GM12878 (cell line): ENCODE results near the gene FAM25G. TPM values are rescaled to one million over a fixed set of nuclear protein-coding genes. Genes with fewer than 3 reads are reported as not detected.

Source experiments
- ATAC-seq: fragments of 200-7000 bp; cut with Tn5 transposase; 3 replicates; pipeline ENCODE4 v1.9.1; 2020; ENCODE audit warnings: mild to moderate bottlenecking, moderate library complexity
- BruUV-seq: library from RNA; stranded (reverse); fragments of 400-500 nt; replicated peaks from 2 replicates; lab custom pipeline; 2021; lab: Mats Ljungman, UMichigan
- CTCF ChIA-PET: fragments of 300-600 bp; sonication (Branson Sonifier 250); formaldehyde crosslinking; extraction: SDS; loops from one replicate; lab custom pipeline; 2021; ENCODE audit warnings: inconsistent platforms; lab: Yijun Ruan, JAX
- POLR2A ChIA-PET: fragments of 350-600 bp; formaldehyde crosslinking; extraction: SDS; loops from one replicate; lab custom pipeline; 2021; ENCODE audit warnings: inconsistent platforms; lab: Charles Lee
- RAD21 ChIA-PET: fragments of 300-600 bp; sonication (Branson Sonifier 250); formaldehyde crosslinking; loops from one replicate; lab custom pipeline; 2023; ENCODE audit warnings: antibody characterized with exemption; ENCODE audit not compliant: unreplicated experiment; lab: Charles Lee
- SMC1A ChIA-PET: fragments of 300-600 bp; sonication (Branson Sonifier 250); formaldehyde crosslinking; loops from one replicate; lab custom pipeline; 2023; ENCODE audit not compliant: unreplicated experiment, uncharacterized antibody; lab: Charles Lee
- DNase-seq: peaks from one replicate; pipeline ENCODE4 v3.0.0-alpha.2; 2011; ENCODE audit warnings: low read depth, low spot score
- FAIRE-seq: peaks from 3 replicates; lab custom pipeline; 2011; peaks lifted over from hg19 to GRCh38; lab: Jason Lieb, UNC
- H2AFZ ChIP-seq: 2 replicates; pipeline ENCODE4 v1.6.0; 2011; ENCODE audit warnings: low read depth, low read length, control low read depth; ENCODE audit not compliant: control insufficient read depth
- H3K27ac ChIP-seq: 2 replicates; pipeline ENCODE4 v1.5.1; 2011; ENCODE audit warnings: control low read depth; ENCODE audit not compliant: control insufficient read depth, insufficient read depth
- H3K27me3 ChIP-seq, 2 experiments: replicated peaks in 1 of 2; 2 replicates each; pipeline versions ENCODE4 v1.6.0 to v1.6.1; 2011; ENCODE audit warnings: low read length in 1 of 2; ENCODE audit not compliant: control insufficient read depth in 2 of 2, insufficient read depth in 2 of 2
- H3K36me3 ChIP-seq, 2 experiments: 2 replicates each; pipeline ENCODE4 v1.5.1; 2011; ENCODE audit warnings: low read length in 1 of 2; ENCODE audit not compliant: control insufficient read depth in 2 of 2, insufficient read depth in 2 of 2
- H3K4me1 ChIP-seq: 2 replicates; pipeline ENCODE4 v1.6.1; 2011; ENCODE audit warnings: mild to moderate bottlenecking, low read length, moderate library complexity, mixed read lengths; ENCODE audit not compliant: control insufficient read depth, insufficient read depth
- H3K4me2 ChIP-seq: 2 replicates; pipeline ENCODE4 v1.6.0; 2011; ENCODE audit warnings: control low read depth; ENCODE audit not compliant: control insufficient read depth, insufficient read depth
- H3K4me3 ChIP-seq: fragments of 200-600 bp; sonication (generic); 2 replicates; pipeline ENCODE4 v1.5.1; 2016
- H3K79me2 ChIP-seq: 2 replicates; pipeline ENCODE4 v1.6.0; 2011; ENCODE audit warnings: low read length; ENCODE audit not compliant: control insufficient read depth, insufficient read depth
- H3K9ac ChIP-seq: 2 replicates; pipeline ENCODE4 v1.8.0; 2011; ENCODE audit warnings: low read length, control low read depth, mixed read lengths; ENCODE audit not compliant: control insufficient read depth, insufficient read depth
- H3K9me3 ChIP-seq: replicated peaks from 3 replicates; pipeline ENCODE4 v1.5.1; 2011; ENCODE audit warnings: mild to moderate bottlenecking, low read length; ENCODE audit not compliant: control insufficient read depth, insufficient read depth
- H4K20me1 ChIP-seq: 2 replicates; pipeline ENCODE4 v1.6.0; 2011; ENCODE audit not compliant: control insufficient read depth, insufficient read depth
- EED ChIP-seq: sonication (generic); IDR thresholded peaks from 2 replicates; pipeline ENCODE4 v1.6.1; 2016; ENCODE audit warnings: antibody characterized with exemption, low read depth
- EGR1 ChIP-seq, 2 experiments: IDR thresholded peaks; 1 replicate in 1 of 2; 2 replicates in 1 of 2; pipeline ENCODE4 v1.6.1; 2011 to 2012; ENCODE audit warnings: low read depth in 2 of 2, low read length in 2 of 2, borderline replicate concordance in 1 of 2, mild to moderate bottlenecking in 1 of 2, moderate library complexity in 1 of 2
- FOS ChIP-seq: IDR thresholded peaks from 3 replicates; pipeline ENCODE4 v1.6.1; 2011; ENCODE audit warnings: borderline replicate concordance; ENCODE audit not compliant: insufficient read length; ENCODE audit errors: extremely low read depth
- HDAC2 ChIP-seq: fragments of 200-600 bp; sonication (generic); IDR thresholded peaks from 2 replicates; pipeline ENCODE4 v1.6.1; 2017
- PAX8 ChIP-seq: fragments of 450-650 bp; IDR thresholded peaks from 2 replicates; pipeline ENCODE4 v1.6.1; 2017; ENCODE audit warnings: mild to moderate bottlenecking, moderate library complexity
- RCOR1 ChIP-seq: conservative IDR thresholded peaks from 2 replicates; pipeline ENCODE4 v1.6.1; 2012; ENCODE audit warnings: low read depth, low read length, improper control_type of control experiment
- SIX5 ChIP-seq: IDR thresholded peaks from 2 replicates; pipeline ENCODE4 v1.6.1; 2011; ENCODE audit warnings: mild to moderate bottlenecking, low read depth, low read length, moderate library complexity; ENCODE audit not compliant: severe bottlenecking
- STAT1 ChIP-seq: fragments of 450-650 bp; conservative IDR thresholded peaks from 2 replicates; pipeline ENCODE4 v1.6.1; 2014; ENCODE audit warnings: antibody characterized with exemption, mild to moderate bottlenecking
- WRNIP1 ChIP-seq: IDR thresholded peaks from 2 replicates; pipeline ENCODE4 v1.6.1; 2011; ENCODE audit warnings: low read depth, low read length, improper control_type of control experiment, borderline replicate concordance
- ZSCAN29 ChIP-seq: fragments of 450-650 bp; IDR thresholded peaks from 2 replicates; pipeline ENCODE4 v1.6.1; 2017; ENCODE audit warnings: mild to moderate bottlenecking, moderate library complexity
- WGBS: methylation state at CpG from one replicate; pipeline ENCODE4 v1.1.6; 2016; ENCODE audit warnings: low lambda C conversion rate; ENCODE audit not compliant: insufficient replicate concordance, insufficient coverage; ENCODE audit errors: missing lambda C conversion rate; 5-methylcytosine and 5-hydroxymethylcytosine counted together
- in situ Hi-C: fragments of 300-500 bp; cut with MboI; formaldehyde crosslinking; loops from 9 replicates; pipeline ENCODE4 v1.14.3; 2018; ENCODE audit warnings: mixed read lengths
- intact Hi-C: fragments of 100-400 bp; cut with micrococcal nuclease; formaldehyde crosslinking; loops from one replicate; pipeline ENCODE4 v1.14.2; 2022; ENCODE audit not compliant: unreplicated experiment
- polyA plus RNA-seq, 11 experiments: library from polyadenylated mRNA; depleted of rRNA in 4 of 11; unstranded in 6 of 11; stranded (reverse) in 5 of 11; fragments of >200 nt; fragmentation: Nextera tagmentation in 4 of 11; fragmentation: Illumina TruSeq in 1 of 11; extraction: Ambion mirVana in 4 of 11; extraction: Trizol in 1 of 11; gene quantifications; 1 replicate in 1 of 11; 2 replicates in 10 of 11; pipeline versions ENCODE4 v1.2.1 to v1.2.3, GENCODE V29; 2011 to 2016; ENCODE audit warnings: inconsistent platforms in 2 of 11, missing spikeins in 2 of 11, low read depth in 1 of 11
- total RNA-seq, 4 experiments: library from RNA; depleted of rRNA in 3 of 4; stranded (reverse); fragments of >200 nt in 3 of 4; fragmentation: Illumina TruSeq in 1 of 4; extraction: Trizol in 1 of 4; gene quantifications; 2 replicates each; pipeline versions ENCODE4 v1.2.1 to v1.2.3, GENCODE V29; 2013 to 2021
- TF ChIP-seq, protein P1 (sequence below): fragments of 450-650 bp; IDR thresholded peaks from 2 replicates; pipeline ENCODE4 v1.6.1; 2017; ENCODE audit warnings: mild to moderate bottlenecking, moderate library complexity
- TF ChIP-seq, protein P2 (sequence below): fragments of 450-650 bp; IDR thresholded peaks from 2 replicates; pipeline ENCODE4 v1.6.1; 2016; ENCODE audit warnings: mild to moderate bottlenecking
- TF ChIP-seq, protein P3 (sequence below): fragments of 450-650 bp; IDR thresholded peaks from 2 replicates; pipeline ENCODE4 v1.6.1; 2014; ENCODE audit warnings: mild to moderate bottlenecking
- TF ChIP-seq, protein P4 (sequence below): IDR thresholded peaks from 2 replicates; pipeline ENCODE4 v1.6.1; 2011; ENCODE audit warnings: low read depth, low read length, improper control_type of control experiment, borderline replicate concordance

FAM25G gene
- total and polyA plus RNA-seq, 10 of the 15 experiments (the other 5 are each of a cell fraction or from before 2014, with no cell fraction given), result not detected

DNA sequence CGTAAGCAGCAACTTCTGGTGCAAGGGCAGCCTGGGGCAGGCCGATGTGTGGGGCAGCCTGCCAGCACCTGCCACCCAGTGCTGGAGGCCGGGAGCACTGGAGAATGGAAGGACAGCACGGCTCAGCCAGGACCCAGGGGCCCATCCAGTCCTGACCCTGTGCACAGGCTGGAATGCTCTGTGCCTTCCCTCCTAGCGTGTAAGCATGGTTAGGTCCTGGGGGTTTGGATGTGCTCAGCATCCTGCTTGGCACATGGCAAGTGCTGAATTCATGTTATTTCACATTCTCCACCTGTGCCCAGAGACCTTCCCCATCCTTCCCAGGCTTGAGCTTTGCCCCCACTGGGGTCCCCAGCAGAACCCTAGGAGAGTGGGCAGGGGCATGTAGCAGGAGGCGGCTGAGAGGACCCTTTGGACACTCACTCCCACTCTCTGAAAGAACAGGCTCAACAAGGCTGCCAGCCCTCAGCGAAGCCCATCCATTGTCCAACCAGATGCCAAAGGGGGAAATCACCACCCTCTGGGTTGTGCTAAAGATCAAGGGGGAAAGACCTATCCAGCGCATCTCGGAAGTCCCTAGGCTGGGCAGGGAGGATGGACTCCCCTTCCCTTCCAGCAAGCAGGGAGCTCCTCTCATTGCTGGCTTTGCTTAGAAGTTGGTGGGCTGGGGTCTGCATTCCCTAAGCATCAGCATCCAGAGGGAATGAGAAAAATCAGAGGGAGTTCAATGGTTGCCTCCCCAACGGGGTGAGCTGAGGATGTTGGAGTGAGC, 37.3 kb downstream of the FAM25G start (continued):
- TF ChIP-seq WRNIP1 (no peak), RCOR1 (no peak), FOS (no peak)
- TF ChIP-seq, protein P1, sequence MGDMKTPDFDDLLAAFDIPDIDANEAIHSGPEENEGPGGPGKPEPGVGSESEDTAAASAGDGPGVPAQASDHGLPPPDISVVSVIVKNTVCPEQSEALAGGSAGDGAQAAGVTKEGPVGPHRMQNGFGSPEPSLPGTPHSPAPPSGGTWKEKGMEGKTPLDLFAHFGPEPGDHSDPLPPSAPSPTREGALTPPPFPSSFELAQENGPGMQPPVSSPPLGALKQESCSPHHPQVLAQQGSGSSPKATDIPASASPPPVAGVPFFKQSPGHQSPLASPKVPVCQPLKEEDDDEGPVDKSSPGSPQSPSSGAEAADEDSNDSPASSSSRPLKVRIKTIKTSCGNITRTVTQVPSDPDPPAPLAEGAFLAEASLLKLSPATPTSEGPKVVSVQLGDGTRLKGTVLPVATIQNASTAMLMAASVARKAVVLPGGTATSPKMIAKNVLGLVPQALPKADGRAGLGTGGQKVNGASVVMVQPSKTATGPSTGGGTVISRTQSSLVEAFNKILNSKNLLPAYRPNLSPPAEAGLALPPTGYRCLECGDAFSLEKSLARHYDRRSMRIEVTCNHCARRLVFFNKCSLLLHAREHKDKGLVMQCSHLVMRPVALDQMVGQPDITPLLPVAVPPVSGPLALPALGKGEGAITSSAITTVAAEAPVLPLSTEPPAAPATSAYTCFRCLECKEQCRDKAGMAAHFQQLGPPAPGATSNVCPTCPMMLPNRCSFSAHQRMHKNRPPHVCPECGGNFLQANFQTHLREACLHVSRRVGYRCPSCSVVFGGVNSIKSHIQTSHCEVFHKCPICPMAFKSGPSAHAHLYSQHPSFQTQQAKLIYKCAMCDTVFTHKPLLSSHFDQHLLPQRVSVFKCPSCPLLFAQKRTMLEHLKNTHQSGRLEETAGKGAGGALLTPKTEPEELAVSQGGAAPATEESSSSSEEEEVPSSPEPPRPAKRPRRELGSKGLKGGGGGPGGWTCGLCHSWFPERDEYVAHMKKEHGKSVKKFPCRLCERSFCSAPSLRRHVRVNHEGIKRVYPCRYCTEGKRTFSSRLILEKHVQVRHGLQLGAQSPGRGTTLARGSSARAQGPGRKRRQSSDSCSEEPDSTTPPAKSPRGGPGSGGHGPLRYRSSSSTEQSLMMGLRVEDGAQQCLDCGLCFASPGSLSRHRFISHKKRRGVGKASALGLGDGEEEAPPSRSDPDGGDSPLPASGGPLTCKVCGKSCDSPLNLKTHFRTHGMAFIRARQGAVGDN, result no peak

DNA sequence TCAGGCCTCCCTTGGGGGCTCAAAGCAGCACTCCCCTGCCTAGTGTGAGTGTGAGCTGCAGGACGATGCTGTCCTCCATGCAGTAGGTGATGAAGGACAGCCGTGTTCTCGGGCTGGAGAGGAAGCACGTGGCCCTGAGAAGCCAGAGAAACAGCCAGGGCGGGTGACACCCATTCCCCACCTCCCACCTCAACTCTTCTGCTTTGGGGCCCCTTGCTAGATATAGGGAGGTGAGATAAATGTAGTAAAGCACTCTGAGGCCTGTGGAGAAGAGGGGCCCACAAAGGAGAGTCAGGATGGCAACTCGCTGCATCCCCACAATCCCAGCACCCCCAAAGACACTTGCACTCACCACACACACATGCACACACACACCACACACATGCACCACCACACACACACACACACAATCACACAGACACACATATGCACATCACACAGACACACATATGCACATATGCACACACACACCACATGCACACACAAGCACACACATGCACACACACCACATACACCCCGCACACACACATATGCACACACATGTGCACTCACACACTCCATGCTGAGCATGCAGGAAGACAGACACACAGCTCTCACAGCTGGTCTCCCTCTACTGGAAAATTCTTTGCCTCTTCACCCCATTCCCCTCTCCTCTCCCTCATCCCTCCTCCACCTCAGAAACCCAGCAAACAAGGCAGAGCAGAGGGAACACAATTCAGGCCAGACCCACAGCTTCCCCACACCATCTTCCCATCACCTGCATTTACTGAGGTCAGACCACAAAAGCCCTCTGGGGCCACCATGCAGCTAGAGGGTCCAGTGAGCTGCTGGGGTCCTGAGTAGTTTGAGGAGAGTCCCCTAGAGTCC, 38.1 kb downstream of the FAM25G start:
- ATAC-seq (no peak), DNase-seq (no peak), FAIRE-seq (no peak)
- Histone ChIP-seq H3K27ac (no peak overlapping the region), H3K27me3 (peaks cover 0 to 8% of the 10 kb centered on the region in 2 experiments; a peak in 3 of 4 replicates), H3K79me2 (no peaks in the 10 kb centered on the region), H3K4me1 (no peaks in the 10 kb centered on the region), H3K36me3 (no peaks in the 10 kb centered on the region), H3K9ac (no peak overlapping the region), H3K4me2 (no peak overlapping the region), H3K4me3 (no peak overlapping the region), H2AFZ (no peak overlapping the region), H4K20me1 (no peaks in the 10 kb centered on the region), H3K9me3 (no peaks in the 10 kb centered on the region)
- BruUV-seq, result no TSS peak
- in situ Hi-C loops, result no loop called here
- intact Hi-C loops, result no loop called here
- CTCF ChIA-PET, result no interaction called here
- whole genome bisulfite sequencing, result 5% methylated on average over 7 of the region's 7 CpGs
- POLR2A ChIA-PET, result no interaction called here
- SMC1A ChIA-PET, result no interaction called here
- RAD21 ChIA-PET, result no interaction called here
- no peak for TF ChIP-seq PAX8
- TF ChIP-seq, protein P2, sequence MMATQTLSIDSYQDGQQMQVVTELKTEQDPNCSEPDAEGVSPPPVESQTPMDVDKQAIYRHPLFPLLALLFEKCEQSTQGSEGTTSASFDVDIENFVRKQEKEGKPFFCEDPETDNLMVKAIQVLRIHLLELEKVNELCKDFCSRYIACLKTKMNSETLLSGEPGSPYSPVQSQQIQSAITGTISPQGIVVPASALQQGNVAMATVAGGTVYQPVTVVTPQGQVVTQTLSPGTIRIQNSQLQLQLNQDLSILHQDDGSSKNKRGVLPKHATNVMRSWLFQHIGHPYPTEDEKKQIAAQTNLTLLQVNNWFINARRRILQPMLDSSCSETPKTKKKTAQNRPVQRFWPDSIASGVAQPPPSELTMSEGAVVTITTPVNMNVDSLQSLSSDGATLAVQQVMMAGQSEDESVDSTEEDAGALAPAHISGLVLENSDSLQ, result no peak
- no peak for TF ChIP-seq EGR1 (IDR thresholded peaks at IDR 0.05; ENCODE audit: borderline replicate concordance in 1 of 2, low read depth in 2 of 2, low read length in 2 of 2)
- TF ChIP-seq, protein P3, sequence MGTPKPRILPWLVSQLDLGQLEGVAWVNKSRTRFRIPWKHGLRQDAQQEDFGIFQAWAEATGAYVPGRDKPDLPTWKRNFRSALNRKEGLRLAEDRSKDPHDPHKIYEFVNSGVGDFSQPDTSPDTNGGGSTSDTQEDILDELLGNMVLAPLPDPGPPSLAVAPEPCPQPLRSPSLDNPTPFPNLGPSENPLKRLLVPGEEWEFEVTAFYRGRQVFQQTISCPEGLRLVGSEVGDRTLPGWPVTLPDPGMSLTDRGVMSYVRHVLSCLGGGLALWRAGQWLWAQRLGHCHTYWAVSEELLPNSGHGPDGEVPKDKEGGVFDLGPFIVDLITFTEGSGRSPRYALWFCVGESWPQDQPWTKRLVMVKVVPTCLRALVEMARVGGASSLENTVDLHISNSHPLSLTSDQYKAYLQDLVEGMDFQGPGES, result no peak
- no peak for TF ChIP-seq ZSCAN29
- no peak for TF ChIP-seq EED
- TF ChIP-seq, protein P4, sequence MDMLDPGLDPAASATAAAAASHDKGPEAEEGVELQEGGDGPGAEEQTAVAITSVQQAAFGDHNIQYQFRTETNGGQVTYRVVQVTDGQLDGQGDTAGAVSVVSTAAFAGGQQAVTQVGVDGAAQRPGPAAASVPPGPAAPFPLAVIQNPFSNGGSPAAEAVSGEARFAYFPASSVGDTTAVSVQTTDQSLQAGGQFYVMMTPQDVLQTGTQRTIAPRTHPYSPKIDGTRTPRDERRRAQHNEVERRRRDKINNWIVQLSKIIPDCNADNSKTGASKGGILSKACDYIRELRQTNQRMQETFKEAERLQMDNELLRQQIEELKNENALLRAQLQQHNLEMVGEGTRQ, result no peak
- TF ChIP-seq SIX5, result no peak
- no peak for TF ChIP-seq HDAC2
- no peak for TF ChIP-seq STAT1
